ENCODE data around the gene TMEM14A.
"Not testable (repeated sequence)": the region's sequence is repeated elsewhere in the genome, so short reads cannot be mapped to it uniquely, and the experiment has no call there.

The TMEM14A gene

DNA sequence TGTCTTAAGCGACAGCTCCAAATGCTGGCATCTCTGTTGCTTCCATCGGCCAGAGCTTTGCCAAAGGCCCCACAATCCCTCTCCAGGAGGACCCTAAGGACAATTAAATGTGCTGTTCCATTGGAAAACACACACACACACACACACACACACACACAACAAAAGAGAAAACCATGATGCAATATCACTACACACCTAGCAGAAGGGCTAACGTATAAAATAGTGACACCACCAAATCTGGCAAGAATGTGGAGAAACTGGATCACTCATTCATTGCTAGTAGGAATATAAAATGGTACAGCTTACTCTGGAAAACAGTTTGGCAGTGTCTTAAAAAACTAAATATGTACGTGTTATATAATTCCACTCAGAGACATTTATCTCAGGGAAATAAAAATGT is 13.0 kb upstream of the TMEM14A start:
- DNase-seq (ENCODE audit: low read depth in 2 of 2) = no peak

DNA sequence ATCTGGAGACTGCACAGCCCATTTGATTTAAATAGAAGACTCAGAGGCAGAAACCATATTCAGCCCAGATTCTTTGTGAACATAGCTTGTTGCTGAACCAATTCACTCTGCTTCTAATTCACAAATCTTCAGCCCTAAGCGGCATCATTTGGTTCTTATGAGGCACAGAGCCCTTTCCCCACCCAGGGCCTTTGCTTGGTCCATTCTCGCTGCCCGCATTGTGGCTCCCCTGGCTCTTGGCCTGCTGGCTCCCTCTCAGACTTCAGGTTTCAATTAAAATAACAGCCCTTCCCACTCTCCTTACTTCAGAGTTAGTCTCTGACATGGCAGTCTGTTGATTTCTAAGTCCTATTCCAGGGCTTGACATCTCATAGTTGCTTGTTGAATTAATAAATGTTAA is 9.4 kb upstream of the TMEM14A start:
- no peak for DNase-seq (ENCODE audit: low read depth in 2 of 2)

GRCh38 chr6:52662031-52662430 is 8.9 kb upstream of the TMEM14A start:
- no peak for DNase-seq (ENCODE audit: low read depth in 2 of 2)

- DNase-seq (ENCODE audit: low read depth in 2 of 2) = peak; percentile 32 to 48
Measured at GRCh38 chr6:52663120-52663935, 7.6 kb upstream of the TMEM14A start.

DNA sequence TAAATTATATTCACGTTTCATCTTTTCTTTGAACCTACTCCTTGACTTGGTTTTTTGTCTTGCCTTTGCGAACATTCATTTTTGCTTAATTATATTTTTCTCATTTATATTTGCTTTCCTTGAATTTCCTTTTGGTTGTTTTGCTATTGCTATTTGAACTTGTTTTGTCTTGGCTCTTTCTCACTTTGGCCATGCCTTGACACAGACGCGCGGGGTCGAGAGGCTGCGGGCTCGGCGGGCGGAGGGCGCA is 7.1 kb upstream of the TMEM14A start:
- no peak for DNase-seq (ENCODE audit: low read depth in 2 of 2)

GRCh38 chr6:52664186-52664990 is 6.5 kb upstream of the TMEM14A start:
- peak; percentile 23 for DNase-seq (ENCODE audit: low read depth in 2 of 2)

GRCh38 chr6:52664991-52665686 is 5.8 kb upstream of the TMEM14A start:
- no peak for DNase-seq (ENCODE audit: low read depth in 2 of 2)

- no peak for DNase-seq (ENCODE audit: low read depth in 2 of 2)
Measured at GRCh38 chr6:52666071-52666470, 4.8 kb upstream of the TMEM14A start.

DNA sequence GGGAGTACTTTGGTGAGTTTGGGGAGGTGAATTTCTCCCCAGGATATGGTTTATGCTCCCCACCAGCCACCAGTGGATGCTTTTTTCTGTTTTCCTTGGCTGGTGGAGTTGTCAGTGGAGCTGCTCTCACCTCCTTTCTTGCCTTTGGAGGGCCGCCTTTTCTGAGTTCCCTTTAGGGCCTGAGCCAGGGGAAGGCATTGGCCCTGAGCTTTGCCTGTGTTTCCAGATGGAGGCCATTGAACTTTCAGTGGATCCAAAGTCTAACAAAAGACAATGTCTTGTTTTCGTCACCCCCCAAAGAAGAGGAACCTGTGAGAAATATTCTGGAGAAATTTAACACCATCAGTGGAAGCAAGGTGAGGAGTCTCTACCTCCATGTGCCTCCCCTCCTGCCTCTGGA is 4.4 kb upstream of the TMEM14A start:
- no peak for DNase-seq (ENCODE audit: low read depth in 2 of 2)

GRCh38 chr6:52667572-52667971 is 3.3 kb upstream of the TMEM14A start:
- DNase-seq (ENCODE audit: low read depth in 2 of 2) = no peak

GRCh38 chr6:52671676-52672075 is 763 bp downstream of the TMEM14A start:
- no peak for DNase-seq (ENCODE audit: low read depth in 2 of 2)

GRCh38 chr6:52672412-52673025 is 1.6 kb downstream of the TMEM14A start:
- DNase-seq (ENCODE audit: low read depth in 2 of 2) = no peak

DNA sequence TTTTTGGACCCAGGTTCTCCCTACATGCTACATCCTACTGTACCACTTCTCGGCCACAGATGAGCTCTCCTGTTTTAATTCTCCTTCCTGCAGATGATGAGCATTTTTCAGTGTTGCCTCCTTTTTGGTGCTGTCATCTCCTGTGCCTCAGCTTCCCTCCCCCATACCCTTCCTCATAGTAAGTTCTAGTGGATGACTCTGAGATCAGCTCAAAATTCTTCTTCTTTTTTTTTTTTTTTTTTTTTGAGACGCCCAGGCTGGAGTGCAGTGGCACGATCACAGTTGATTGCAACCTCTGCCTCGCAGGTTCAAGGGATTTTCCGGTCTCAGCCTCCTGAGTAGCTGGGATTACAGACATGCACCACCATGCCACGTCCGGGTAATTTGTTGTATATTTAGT is 3.8 kb downstream of the TMEM14A start:
- no peak for DNase-seq (ENCODE audit: low read depth in 2 of 2)

DNA sequence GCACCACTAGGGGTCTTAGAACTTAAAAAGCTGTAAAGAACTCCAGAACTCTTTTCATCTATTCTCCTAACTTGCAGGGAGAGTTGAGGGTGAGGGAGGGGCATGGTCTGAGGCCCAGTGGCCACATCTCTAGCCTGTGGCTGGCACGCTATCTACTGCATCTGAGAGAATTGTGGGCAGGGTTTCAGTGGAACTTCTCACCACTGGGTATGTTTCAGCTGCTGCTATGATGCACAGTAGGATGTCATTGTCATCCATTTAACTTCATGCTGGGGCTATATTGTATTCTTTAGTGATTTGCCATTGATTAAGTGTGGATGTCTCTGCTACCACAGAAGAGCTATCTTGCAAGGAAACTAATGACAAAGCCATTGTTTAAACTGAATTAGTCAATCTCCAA is 4.5 kb downstream of the TMEM14A start:
- DNase-seq (ENCODE audit: low read depth in 2 of 2) = no peak

DNA sequence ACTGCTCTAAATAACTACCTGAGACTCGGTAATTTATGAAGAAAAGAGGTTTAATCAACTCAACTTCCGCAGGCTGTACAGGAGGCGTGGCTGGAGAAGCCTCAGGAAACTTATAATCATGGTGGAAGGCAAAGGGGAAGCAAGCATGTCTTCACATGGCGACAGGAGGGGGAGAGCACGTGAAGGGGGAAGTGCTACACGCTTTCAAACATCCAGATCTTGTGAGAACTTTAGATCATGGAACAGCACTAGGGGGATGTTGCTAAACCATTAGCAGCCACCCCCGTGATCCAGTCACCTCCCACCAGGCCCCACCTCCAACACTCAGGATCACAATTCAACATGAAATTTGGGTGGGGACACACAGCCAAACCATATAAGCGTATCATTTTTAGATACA is 5.7 kb downstream of the TMEM14A start:
- not testable (repeated sequence) for DNase-seq (ENCODE audit: low read depth in 2 of 2)

- DNase-seq (ENCODE audit: low read depth in 2 of 2) = no peak
Measured at GRCh38 chr6:52681416-52681815, 10.5 kb downstream of the TMEM14A start.

DNA sequence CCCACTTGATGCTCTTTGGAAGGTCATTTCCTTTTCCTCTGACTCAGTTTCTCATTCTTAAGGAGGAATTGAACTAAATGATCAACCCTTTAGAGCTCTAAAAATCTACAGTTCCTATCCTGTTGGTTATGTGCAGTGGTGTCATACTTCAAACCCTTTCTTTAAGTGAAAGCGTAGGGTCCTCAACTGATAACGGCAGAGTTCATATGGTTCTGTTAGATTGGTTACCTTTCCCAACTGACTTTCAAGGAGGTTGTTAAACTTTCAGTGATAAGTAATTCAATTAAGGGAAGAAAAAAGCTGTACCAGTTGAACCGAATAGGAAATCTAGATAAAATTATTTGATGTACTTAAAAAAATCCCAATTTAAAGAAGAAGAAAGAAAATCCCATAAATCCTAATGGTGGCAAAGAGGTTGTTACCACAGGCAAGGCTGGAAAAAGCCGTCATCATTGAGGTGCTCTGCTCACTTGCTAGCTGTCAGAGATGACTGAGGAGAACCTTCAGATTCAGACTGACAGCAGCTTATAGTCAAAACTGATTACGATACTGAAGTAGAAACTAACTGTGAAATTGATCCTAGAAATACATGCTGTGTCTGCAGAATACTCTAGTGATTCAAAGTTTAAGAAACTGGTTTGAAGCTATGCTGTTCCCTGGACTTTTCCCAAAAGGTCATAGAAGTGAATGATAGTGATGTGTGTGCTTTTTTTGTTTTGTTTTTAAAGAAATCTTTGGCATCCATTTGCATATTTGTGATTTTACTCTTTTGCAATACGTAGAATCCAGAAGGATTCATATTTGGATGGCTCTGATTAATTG is 16.2 kb downstream of the TMEM14A start:
- DNase-seq (ENCODE audit: low read depth in 2 of 2) = no peak

GRCh38 chr6:52689857-52690256 is 18.9 kb downstream of the TMEM14A start:
- DNase-seq (ENCODE audit: low read depth in 2 of 2) = no peak

GRCh38 chr6:52691718-52692117 is 20.8 kb downstream of the TMEM14A start:
- no peak for DNase-seq (ENCODE audit: low read depth in 2 of 2)

DNA sequence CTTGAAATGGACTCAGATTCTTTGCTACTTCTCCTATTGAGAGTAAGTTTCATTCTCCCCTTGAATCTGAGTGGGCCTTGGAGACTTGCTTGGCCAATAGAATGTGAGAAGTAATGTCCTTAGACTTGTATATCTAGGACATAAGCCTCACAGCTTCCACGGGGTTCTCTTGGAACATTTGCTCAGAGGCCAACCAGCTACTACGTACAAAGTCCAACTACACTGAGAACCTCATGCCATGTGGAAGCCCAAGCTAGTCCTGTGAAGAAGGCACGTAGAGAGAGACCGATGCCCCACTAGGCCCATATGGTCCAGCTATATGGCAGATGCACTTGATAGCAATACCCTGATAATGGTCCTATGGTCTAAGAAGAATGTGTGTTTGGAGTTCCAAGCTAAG is 22.9 kb downstream of the TMEM14A start:
- DNase-seq (ENCODE audit: low read depth in 2 of 2) = no peak

DNA sequence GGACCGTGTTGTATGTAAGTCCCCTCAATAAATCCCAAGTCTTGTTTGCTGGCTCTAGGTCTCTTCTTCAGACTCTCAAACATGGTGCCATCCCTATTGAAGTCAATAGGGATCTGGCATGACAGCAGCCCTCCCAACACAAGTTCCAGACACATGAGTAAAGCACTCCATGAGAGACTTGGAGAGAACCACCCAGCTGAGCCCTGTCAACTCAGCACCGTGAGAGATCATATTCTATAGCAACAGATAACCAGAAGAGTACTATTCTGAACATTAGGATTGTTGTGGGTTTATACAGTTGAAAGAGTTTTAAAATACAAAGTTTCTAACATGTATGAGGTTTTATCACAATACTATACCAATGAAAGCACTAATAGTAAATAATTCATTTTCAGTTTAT is 23.5 kb downstream of the TMEM14A start:
- no peak for DNase-seq (ENCODE audit: low read depth in 2 of 2)

DNA sequence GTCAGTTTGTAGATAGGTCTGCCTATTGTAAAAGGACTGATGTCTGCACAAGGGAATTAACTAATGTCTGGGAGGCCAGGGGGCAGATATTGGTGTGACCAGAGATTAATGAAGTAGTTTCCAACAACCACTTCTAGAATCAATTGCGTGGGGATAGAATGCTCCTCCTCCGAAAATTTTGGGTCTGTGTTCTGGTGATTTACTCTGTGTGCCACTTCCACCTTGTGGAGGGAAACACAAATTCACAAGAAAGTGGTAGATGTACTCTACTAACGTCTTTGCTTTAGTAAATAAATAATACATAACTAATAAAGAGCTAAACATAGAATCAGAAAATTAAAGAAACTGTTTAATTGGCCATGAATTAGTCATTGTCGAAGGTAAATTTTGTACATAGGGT is 25.5 kb downstream of the TMEM14A start:
- no peak for DNase-seq (ENCODE audit: low read depth in 2 of 2)

All from stimulated activated CD8-positive, alpha-beta memory T cell treated with anti-CD3 and anti-CD28 coated beads, Interleukin-7, amount 100 ng/mL, for 4 hours (primary cell).